ENCODE measurements around the gene TTC16.

The TTC16 gene

GRCh38 chr9:127734747-127735529 lies 19.1 kb downstream of the TTC16 start, which contains the start of gene TOR2A:
TSS of gene TOR2A (minus strand) at chr9:127735294. CDS start at chr9:127735270, 24 bp downstream.
- no peaks in the 10 kb centered on the region for H3K9me3 ChIP-seq
- H3K4me3 ChIP-seq, result peak within 1 kb of the TSS; percentile 82
- H3K27me3 ChIP-seq, result no peaks in the 10 kb centered on the region
- TF ChIP-seq Cebpa-rat (IDR thresholded peaks at IDR 0.05), result no peak
- peak within 1 kb of the TSS; percentile 73 for H3K4me2 ChIP-seq
- H3K4me1 ChIP-seq, result peaks cover 49% of the 10 kb centered on the region
- H3K9ac ChIP-seq, result peak within 1 kb of the TSS; percentile 82
- peaks cover 57% of the 10 kb centered on the region for H3K36me3 ChIP-seq
- H3K27ac ChIP-seq, result peak within 1 kb of the TSS; percentile 88
- H4K20me1 ChIP-seq, result peaks cover 19% of the 10 kb centered on the region

- peaks cover 49% of the 10 kb centered on the region for H3K4me1 ChIP-seq
- peak overlapping the region; percentile 73 for H3K4me2 ChIP-seq
- H3K9me3 ChIP-seq, result no peaks in the 10 kb centered on the region
- H3K4me3 ChIP-seq, result no peak overlapping the region
- TF ChIP-seq Cebpa-rat (IDR thresholded peaks at IDR 0.05), result no peak
- no peak overlapping the region for H3K27ac ChIP-seq
- no peaks in the 10 kb centered on the region for H3K27me3 ChIP-seq
- peaks cover 24% of the 10 kb centered on the region for H4K20me1 ChIP-seq
- no peak overlapping the region for H3K9ac ChIP-seq
- peaks cover 57% of the 10 kb centered on the region for H3K36me3 ChIP-seq
Measured at GRCh38 chr9:127735530-127736185, 19.8 kb downstream of the TTC16 start.

DNA sequence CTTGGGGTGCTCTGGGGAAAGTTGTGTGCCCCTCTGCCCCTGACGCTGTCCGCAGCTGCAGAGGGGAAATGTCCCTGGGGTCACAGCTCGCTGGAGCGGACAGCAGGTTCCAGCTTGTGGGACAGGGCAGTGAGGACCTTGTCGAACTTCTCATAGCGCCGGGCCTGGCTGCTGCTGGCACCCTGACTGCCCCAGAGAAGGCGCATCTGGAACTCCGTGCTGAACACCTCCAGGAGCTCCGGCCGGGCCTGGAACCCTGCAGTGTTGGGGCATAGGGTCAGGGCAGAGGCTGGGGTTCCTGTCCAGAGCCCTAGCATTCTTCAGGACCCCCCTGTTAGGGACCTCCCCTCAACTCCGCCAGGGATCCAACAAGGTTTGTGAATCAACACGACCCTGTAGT lies 22.8 kb downstream of the TTC16 start:
- H3K4me3 ChIP-seq, result no peak overlapping the region

GRCh38 chr9:127739614-127740330 lies 23.9 kb downstream of the TTC16 start:
- Histone ChIP-seq H3K27ac (0 out of 2 replicates have a peak overlapping the region, but pooled peaks have one; percentile 4), H3K4me1 (peaks cover 21% of the 10 kb centered on the region), H3K36me3 (peaks cover 71% of the 10 kb centered on the region), H3K4me2 (no peak overlapping the region), H4K20me1 (peaks cover 41% of the 10 kb centered on the region), H3K4me3 (no peak overlapping the region), H3K9ac (no peak overlapping the region), H3K27me3 (no peaks in the 10 kb centered on the region), H3K9me3 (no peaks in the 10 kb centered on the region)
- TF ChIP-seq Cebpa-rat (IDR thresholded peaks at IDR 0.05), result no peak

More for the DNA sequence above, 22.8 kb downstream of the TTC16 start:
- peaks cover 60% of the 10 kb centered on the region for H3K36me3 ChIP-seq
- H3K9ac ChIP-seq, result peak overlapping the region; percentile 27; the same call in 1 of the 2 replicates
- H4K20me1 ChIP-seq, result peaks cover 37% of the 10 kb centered on the region
- H3K9me3 ChIP-seq, result no peaks in the 10 kb centered on the region
- TF ChIP-seq Cebpa-rat (IDR thresholded peaks at IDR 0.05), result no peak
- no peaks in the 10 kb centered on the region for H3K27me3 ChIP-seq
- H3K4me1 ChIP-seq, result peaks cover 30% of the 10 kb centered on the region
- no peak overlapping the region for H3K4me2 ChIP-seq
- H3K27ac ChIP-seq, result no peak overlapping the region

GRCh38 chr9:127741831-127742434 lies 26.1 kb downstream of the TTC16 start:
- Histone ChIP-seq H3K27ac (no peak overlapping the region), H3K9me3 (no peaks in the 10 kb centered on the region), H4K20me1 (peaks cover 50% of the 10 kb centered on the region), H3K4me2 (no peak overlapping the region), H3K4me3 (no peak overlapping the region), H3K4me1 (peaks cover 4% of the 10 kb centered on the region), H3K36me3 (peaks cover 93% of the 10 kb centered on the region), H3K9ac (no peak overlapping the region), H3K27me3 (no peaks in the 10 kb centered on the region)
- TF ChIP-seq Cebpa-rat (IDR thresholded peaks at IDR 0.05), result no peak

GRCh38 chr9:127742435-127743088 lies 26.7 kb downstream of the TTC16 start:
- TF ChIP-seq Cebpa-rat (IDR thresholded peaks at IDR 0.05), result no peak
- H3K36me3 ChIP-seq, result peaks cover 99% of the 10 kb centered on the region
- no peak overlapping the region for H3K4me3 ChIP-seq
- no peaks in the 10 kb centered on the region for H3K9me3 ChIP-seq
- H3K27ac ChIP-seq, result no peak overlapping the region
- no peaks in the 10 kb centered on the region for H3K4me1 ChIP-seq
- no peak overlapping the region for H3K9ac ChIP-seq
- no peaks in the 10 kb centered on the region for H3K27me3 ChIP-seq
- H4K20me1 ChIP-seq, result peaks cover 57% of the 10 kb centered on the region
- H3K4me2 ChIP-seq, result no peak overlapping the region

GRCh38 chr9:127744398-127745110 lies 28.7 kb downstream of the TTC16 start:
- no peak overlapping the region for H3K4me3 ChIP-seq
- no peak for TF ChIP-seq Cebpa-rat (IDR thresholded peaks at IDR 0.05)
- H4K20me1 ChIP-seq, result peaks cover 67% of the 10 kb centered on the region
- H3K36me3 ChIP-seq, result peaks cover 100% of the 10 kb centered on the region
- H3K9me3 ChIP-seq, result no peaks in the 10 kb centered on the region
- H3K27ac ChIP-seq, result no peak overlapping the region
- H3K4me2 ChIP-seq, result no peak overlapping the region
- no peaks in the 10 kb centered on the region for H3K27me3 ChIP-seq
- no peak overlapping the region for H3K9ac ChIP-seq
- H3K4me1 ChIP-seq, result no peaks in the 10 kb centered on the region

DNA sequence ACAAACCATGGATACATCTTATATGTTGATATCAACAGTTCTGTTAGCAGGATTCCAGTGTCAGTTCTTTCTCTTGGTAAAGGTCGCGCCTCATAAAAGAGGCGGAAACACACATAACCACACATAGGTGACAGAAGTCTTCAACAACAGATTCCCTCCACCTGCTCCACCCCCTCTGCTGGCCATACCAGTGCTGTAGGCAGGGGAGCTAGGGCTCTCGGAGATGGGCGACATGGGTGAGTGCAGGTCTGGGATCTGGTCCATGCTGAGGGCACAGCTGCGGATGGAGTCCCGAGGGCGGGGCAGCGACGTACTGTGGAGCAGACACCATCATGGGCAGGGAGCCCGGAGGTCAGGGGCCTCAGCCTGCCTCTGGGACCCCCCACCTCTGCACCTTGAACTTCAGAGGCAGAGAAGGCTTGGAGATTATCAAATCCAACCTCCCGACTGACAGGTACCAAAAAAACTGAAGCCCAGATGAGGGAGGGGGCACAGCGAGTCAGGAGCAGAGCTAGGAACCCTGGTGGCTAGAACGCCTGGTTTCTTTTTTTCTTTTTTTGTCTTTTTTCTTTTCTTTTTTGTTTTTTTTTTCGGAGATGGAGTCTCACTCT lies 31.2 kb downstream of the TTC16 start:
- no peaks in the 10 kb centered on the region for H3K4me1 ChIP-seq

More for the DNA sequence above, 31.2 kb downstream of the TTC16 start:
- Histone ChIP-seq H4K20me1 (peaks cover 84% of the 10 kb centered on the region), H3K27ac (no peak overlapping the region), H3K27me3 (no peaks in the 10 kb centered on the region), H3K4me2 (no peak overlapping the region), H3K9ac (no peak overlapping the region), H3K4me3 (no peak overlapping the region), H3K36me3 (peaks cover 100% of the 10 kb centered on the region), H3K9me3 (no peaks in the 10 kb centered on the region)
- no peak for TF ChIP-seq Cebpa-rat (IDR thresholded peaks at IDR 0.05)

Data from BLaER1 (cell line).